IPS DF 19.7 (cell line): ENCODE measurements around the gene TELO2.

Experiments used
- DNase-seq: peaks from one replicate; pipeline ENCODE4 v3.0.0-alpha.2; 2013; ENCODE audit warnings: low read depth, low spot score

Gene TELO2

GRCh38 chr16:1498899-1499676, 5.9 kb downstream of the TELO2 start:
- DNase-seq, result no peak

GRCh38 chr16:1499756-1500464, 6.8 kb downstream of the TELO2 start:
- DNase-seq, result no peak

- DNase-seq, result no peak
These were observed 7.4 kb downstream of the TELO2 start for GRCh38 chr16:1500465-1501150.

GRCh38 chr16:1501630-1502029, 8.5 kb downstream of the TELO2 start:
- DNase-seq, result no peak

GRCh38 chr16:1502092-1503004, 9.2 kb downstream of the TELO2 start:
- DNase-seq, result no peak

- no peak for DNase-seq
These were observed 10.2 kb downstream of the TELO2 start for GRCh38 chr16:1503110-1503955.

GRCh38 chr16:1505073-1505844, 12.1 kb downstream of the TELO2 start:
- no peak for DNase-seq

GRCh38 chr16:1505912-1506311, 12.8 kb downstream of the TELO2 start:
- no peak for DNase-seq

GRCh38 chr16:1506494-1507213, 13.5 kb downstream of the TELO2 start:
- no peak for DNase-seq

- no peak for DNase-seq
These were observed 15.5 kb downstream of the TELO2 start for GRCh38 chr16:1508494-1509187.

GRCh38 chr16:1509307-1510221, 16.4 kb downstream of the TELO2 start:
- no peak for DNase-seq

- DNase-seq, result no peak
These were observed 17.1 kb downstream of the TELO2 start for GRCh38 chr16:1510272-1510671.

GRCh38 chr16:1510941-1511351, 17.8 kb downstream of the TELO2 start:
- DNase-seq, result no peak

GRCh38 chr16:1511662-1512569, 18.8 kb downstream of the TELO2 start:
- DNase-seq, result no peak

- DNase-seq, result no peak
These were observed 19.6 kb downstream of the TELO2 start for GRCh38 chr16:1512774-1513173.

GRCh38 chr16:1514507-1514906, 21.3 kb downstream of the TELO2 start:
- DNase-seq, result no peak
